ENCODE results near the gene PYGM. TPM values are rescaled to one million over a fixed set of nuclear protein-coding genes. Genes with fewer than 3 reads are reported as not detected.

PYGM gene
- total RNA-seq, 1 experiment from 2014 or later = 6.6 TPM

DNA sequence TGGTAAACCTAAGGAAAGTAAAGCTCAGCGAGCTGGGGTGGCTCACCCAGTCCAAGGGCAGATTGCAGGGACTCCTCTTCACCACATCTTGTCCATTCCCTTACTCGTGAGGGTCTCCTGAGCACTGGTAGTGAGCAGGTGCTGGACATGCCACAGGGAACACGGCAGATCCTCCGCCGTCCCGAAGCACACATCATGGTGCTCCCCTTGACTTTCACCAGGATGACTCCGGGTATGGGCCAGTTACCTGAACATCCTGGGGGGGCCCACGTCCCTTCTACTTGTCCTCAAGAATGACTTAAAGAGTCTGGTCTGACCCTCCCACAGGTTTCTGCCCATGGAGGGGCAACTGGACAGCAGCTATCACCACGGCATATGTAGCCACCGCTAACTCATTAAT, 26.5 kb upstream of the PYGM start (continued):
- TF ChIP-seq, protein P1, sequence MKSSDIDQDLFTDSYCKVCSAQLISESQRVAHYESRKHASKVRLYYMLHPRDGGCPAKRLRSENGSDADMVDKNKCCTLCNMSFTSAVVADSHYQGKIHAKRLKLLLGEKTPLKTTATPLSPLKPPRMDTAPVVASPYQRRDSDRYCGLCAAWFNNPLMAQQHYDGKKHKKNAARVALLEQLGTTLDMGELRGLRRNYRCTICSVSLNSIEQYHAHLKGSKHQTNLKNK (CRISPR knock-in tag; IDR thresholded peaks at IDR 0.05) = no peak
- TF ChIP-seq, protein P2, sequence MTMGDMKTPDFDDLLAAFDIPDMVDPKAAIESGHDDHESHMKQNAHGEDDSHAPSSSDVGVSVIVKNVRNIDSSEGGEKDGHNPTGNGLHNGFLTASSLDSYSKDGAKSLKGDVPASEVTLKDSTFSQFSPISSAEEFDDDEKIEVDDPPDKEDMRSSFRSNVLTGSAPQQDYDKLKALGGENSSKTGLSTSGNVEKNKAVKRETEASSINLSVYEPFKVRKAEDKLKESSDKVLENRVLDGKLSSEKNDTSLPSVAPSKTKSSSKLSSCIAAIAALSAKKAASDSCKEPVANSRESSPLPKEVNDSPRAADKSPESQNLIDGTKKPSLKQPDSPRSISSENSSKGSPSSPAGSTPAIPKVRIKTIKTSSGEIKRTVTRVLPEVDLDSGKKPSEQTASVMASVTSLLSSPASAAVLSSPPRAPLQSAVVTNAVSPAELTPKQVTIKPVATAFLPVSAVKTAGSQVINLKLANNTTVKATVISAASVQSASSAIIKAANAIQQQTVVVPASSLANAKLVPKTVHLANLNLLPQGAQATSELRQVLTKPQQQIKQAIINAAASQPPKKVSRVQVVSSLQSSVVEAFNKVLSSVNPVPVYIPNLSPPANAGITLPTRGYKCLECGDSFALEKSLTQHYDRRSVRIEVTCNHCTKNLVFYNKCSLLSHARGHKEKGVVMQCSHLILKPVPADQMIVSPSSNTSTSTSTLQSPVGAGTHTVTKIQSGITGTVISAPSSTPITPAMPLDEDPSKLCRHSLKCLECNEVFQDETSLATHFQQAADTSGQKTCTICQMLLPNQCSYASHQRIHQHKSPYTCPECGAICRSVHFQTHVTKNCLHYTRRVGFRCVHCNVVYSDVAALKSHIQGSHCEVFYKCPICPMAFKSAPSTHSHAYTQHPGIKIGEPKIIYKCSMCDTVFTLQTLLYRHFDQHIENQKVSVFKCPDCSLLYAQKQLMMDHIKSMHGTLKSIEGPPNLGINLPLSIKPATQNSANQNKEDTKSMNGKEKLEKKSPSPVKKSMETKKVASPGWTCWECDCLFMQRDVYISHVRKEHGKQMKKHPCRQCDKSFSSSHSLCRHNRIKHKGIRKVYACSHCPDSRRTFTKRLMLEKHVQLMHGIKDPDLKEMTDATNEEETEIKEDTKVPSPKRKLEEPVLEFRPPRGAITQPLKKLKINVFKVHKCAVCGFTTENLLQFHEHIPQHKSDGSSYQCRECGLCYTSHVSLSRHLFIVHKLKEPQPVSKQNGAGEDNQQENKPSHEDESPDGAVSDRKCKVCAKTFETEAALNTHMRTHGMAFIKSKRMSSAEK (CRISPR knock-in tag; IDR thresholded peaks at IDR 0.05; ENCODE audit: borderline replicate concordance) = no peak
- no peak for TF ChIP-seq SMAD3 (CRISPR knock-in tag; IDR thresholded peaks at IDR 0.05; ENCODE audit: borderline replicate concordance)
- TF ChIP-seq, protein P3, sequence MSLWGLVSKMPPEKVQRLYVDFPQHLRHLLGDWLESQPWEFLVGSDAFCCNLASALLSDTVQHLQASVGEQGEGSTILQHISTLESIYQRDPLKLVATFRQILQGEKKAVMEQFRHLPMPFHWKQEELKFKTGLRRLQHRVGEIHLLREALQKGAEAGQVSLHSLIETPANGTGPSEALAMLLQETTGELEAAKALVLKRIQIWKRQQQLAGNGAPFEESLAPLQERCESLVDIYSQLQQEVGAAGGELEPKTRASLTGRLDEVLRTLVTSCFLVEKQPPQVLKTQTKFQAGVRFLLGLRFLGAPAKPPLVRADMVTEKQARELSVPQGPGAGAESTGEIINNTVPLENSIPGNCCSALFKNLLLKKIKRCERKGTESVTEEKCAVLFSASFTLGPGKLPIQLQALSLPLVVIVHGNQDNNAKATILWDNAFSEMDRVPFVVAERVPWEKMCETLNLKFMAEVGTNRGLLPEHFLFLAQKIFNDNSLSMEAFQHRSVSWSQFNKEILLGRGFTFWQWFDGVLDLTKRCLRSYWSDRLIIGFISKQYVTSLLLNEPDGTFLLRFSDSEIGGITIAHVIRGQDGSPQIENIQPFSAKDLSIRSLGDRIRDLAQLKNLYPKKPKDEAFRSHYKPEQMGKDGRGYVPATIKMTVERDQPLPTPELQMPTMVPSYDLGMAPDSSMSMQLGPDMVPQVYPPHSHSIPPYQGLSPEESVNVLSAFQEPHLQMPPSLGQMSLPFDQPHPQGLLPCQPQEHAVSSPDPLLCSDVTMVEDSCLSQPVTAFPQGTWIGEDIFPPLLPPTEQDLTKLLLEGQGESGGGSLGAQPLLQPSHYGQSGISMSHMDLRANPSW (CRISPR knock-in tag; conservative IDR thresholded peaks at IDR 0.05; ENCODE audit: low read depth) = no peak
- no peak for TF ChIP-seq ETV6 (CRISPR knock-in tag; IDR thresholded peaks at IDR 0.05)
- no peak for TF ChIP-seq NFE2L1 (CRISPR knock-in tag; IDR thresholded peaks at IDR 0.05)
- no peak for TF ChIP-seq RORB (CRISPR knock-in tag; IDR thresholded peaks at IDR 0.05)
- TF ChIP-seq ZNF263 (CRISPR knock-in tag; IDR thresholded peaks at IDR 0.05; ENCODE audit: low read depth) = no peak
- no peak for TF ChIP-seq GRHL2 (CRISPR knock-in tag; IDR thresholded peaks at IDR 0.05; ENCODE audit: insufficient replicate concordance, severe bottlenecking)

DNA sequence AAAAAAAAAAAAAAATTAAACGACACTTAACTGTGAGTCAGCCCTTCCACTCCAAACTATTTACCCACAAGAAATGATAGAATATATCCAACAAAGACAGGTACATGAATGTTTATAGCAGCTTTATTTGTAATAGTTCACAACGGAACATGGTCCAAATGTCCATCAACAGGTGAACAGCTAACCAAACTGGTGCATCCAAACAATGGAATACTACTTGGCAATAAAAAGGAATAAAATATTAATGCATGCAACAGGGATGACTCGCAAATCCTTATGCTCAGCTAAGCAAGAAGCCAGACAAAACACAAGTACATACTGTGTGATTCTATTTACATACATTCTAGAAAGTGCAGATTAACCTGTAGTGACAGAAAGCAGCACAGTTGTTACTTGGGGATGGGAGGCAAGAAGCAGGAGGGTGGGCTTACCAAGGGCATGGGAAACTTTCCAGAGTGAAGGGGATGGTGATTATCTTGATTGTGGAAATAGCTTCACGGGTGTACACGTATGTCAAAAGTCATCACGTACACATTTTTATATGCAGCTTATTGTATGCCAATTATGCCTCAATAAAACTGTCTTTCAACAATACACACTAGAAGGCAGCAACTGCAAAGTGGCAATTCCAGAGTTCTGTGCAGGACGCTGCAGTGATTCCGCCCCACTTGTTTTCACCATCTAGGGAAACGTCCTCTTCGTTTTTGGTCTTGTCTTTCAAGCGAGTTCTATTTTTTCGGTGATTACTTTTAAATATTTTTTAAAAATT, 25.2 kb upstream of the PYGM start:
- ATAC-seq (no peak), DNase-seq (ENCODE audit: low spot score) (no peak)
- Mint-ChIP-seq H3K9me3 (no peaks in the 10 kb centered on the region), H3K36me3 (no peaks in the 10 kb centered on the region; the same call in 1 of the 2 replicates), H3K27me3 (ENCODE audit: low read depth) (no peaks in the 10 kb centered on the region), H3K4me1 (peaks cover 3% of the 10 kb centered on the region; the same call in 1 of the 2 replicates), H3K4me3 (no peak overlapping the region), H3K27ac (no peak overlapping the region)
- ChIA-PET CTCF (interaction anchor here (0.7 to 1.5 kb wide), 4 partner anchors 17 to 96 kb away, joined by 3 to 4 read pairs (median 3); partner anchors contain the start of gene MAP4K2), POLR2A (no interaction called here)
- no peak for TF ChIP-seq ZNF423 (CRISPR knock-in tag; IDR thresholded peaks at IDR 0.05)
- no peak for TF ChIP-seq SMAD4 (CRISPR knock-in tag; IDR thresholded peaks at IDR 0.05)
- TF ChIP-seq ZBTB21 (CRISPR knock-in tag; IDR thresholded peaks at IDR 0.05; ENCODE audit: borderline replicate concordance) = no peak
- TF ChIP-seq, protein P4, sequence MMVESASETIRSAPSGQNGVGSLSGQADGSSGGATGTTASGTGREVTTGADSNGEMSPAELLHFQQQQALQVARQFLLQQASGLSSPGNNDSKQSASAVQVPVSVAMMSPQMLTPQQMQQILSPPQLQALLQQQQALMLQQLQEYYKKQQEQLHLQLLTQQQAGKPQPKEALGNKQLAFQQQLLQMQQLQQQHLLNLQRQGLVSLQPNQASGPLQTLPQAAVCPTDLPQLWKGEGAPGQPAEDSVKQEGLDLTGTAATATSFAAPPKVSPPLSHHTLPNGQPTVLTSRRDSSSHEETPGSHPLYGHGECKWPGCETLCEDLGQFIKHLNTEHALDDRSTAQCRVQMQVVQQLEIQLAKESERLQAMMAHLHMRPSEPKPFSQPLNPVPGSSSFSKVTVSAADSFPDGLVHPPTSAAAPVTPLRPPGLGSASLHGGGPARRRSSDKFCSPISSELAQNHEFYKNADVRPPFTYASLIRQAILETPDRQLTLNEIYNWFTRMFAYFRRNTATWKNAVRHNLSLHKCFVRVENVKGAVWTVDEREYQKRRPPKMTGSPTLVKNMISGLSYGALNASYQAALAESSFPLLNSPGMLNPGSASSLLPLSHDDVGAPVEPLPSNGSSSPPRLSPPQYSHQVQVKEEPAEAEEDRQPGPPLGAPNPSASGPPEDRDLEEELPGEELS (CRISPR knock-in tag; IDR thresholded peaks at IDR 0.05) = no peak
- TF ChIP-seq, protein P2 (CRISPR knock-in tag; IDR thresholded peaks at IDR 0.05; ENCODE audit: borderline replicate concordance) = no peak
- TF ChIP-seq, protein P5, sequence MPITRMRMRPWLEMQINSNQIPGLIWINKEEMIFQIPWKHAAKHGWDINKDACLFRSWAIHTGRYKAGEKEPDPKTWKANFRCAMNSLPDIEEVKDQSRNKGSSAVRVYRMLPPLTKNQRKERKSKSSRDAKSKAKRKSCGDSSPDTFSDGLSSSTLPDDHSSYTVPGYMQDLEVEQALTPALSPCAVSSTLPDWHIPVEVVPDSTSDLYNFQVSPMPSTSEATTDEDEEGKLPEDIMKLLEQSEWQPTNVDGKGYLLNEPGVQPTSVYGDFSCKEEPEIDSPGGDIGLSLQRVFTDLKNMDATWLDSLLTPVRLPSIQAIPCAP (CRISPR knock-in tag; IDR thresholded peaks at IDR 0.05) = no peak
- TF ChIP-seq, protein P6, sequence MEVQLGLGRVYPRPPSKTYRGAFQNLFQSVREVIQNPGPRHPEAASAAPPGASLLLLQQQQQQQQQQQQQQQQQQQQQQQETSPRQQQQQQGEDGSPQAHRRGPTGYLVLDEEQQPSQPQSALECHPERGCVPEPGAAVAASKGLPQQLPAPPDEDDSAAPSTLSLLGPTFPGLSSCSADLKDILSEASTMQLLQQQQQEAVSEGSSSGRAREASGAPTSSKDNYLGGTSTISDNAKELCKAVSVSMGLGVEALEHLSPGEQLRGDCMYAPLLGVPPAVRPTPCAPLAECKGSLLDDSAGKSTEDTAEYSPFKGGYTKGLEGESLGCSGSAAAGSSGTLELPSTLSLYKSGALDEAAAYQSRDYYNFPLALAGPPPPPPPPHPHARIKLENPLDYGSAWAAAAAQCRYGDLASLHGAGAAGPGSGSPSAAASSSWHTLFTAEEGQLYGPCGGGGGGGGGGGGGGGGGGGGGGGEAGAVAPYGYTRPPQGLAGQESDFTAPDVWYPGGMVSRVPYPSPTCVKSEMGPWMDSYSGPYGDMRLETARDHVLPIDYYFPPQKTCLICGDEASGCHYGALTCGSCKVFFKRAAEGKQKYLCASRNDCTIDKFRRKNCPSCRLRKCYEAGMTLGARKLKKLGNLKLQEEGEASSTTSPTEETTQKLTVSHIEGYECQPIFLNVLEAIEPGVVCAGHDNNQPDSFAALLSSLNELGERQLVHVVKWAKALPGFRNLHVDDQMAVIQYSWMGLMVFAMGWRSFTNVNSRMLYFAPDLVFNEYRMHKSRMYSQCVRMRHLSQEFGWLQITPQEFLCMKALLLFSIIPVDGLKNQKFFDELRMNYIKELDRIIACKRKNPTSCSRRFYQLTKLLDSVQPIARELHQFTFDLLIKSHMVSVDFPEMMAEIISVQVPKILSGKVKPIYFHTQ (CRISPR knock-in tag; IDR thresholded peaks at IDR 0.05) = no peak
- no peak for TF ChIP-seq PRRX2 (CRISPR knock-in tag; IDR thresholded peaks at IDR 0.05)
